ENCODE data around the gene GPRASP2. TPM values are rescaled to one million over a fixed set of nuclear protein-coding genes. Genes with fewer than 3 reads are reported as not detected.

Gene GPRASP2
- polyA plus RNA-seq, 3 donors: 0.23 to 0.66 (median 0.48) TPM

DNA sequence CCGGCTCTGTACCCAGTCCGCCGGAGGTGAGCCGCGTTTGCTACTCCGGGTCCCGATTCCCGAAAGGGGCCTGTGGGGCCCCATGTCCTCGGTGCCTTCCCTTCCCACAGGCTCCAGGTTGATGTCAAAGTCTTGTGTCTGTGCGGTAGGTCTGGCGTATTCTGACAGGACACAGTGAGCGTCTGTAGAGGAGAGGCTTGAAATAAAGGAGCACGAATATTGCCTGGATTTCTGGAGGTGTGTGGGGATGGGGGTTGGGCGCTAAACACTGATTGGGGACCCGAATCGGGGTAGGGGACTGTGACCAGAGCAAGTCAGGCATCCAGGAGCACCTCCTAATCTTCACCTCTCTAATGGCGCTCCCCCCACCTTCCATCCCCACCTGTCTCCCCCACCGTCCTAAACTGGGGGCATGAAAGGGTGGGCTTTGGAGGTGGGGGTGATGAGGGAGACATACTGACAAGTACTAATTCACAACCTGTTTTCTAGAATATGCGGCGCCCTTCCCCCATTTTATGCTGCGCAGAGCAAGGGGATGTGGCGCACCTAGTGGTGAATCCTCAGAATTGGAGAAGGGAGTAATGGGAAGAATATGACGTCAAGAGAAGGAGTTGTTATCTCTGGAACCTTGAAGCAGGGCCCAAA is 855 bp downstream of the GPRASP2 start:
- Histone ChIP-seq H3K36me3 (replicated peaks in 1 of 2; ENCODE audit: control insufficient read depth in 1 of 2, insufficient read depth in 2 of 2, low read length in 2 of 2) (no peaks in the 10 kb centered on the region), H3K9me3 (replicated peaks in 1 of 2; ENCODE audit: control insufficient read depth in 1 of 2, insufficient read depth in 1 of 2, low read length in 2 of 2) (no peaks in the 10 kb centered on the region), H3K4me2 (replicated peaks; ENCODE audit: extremely low read depth, low read length, poor library complexity, severe bottlenecking) (peak overlapping the region; percentile 68), H3K9ac (ENCODE audit: insufficient read depth, low read length, poor library complexity, severe bottlenecking) (peak overlapping the region; percentile 21), H3K27ac (ENCODE audit: low read depth in 1 of 2, low read length in 2 of 2) (no peak overlapping the region), H3K27me3 (ENCODE audit: control insufficient read depth in 2 of 2, insufficient read depth in 2 of 2, low read length in 2 of 2) (peaks cover 7 to 34% of the 10 kb centered on the region in 2 donors), H3K4me3 (replicated peaks in 1 of 3; ENCODE audit: low read depth in 2 of 3, low read length in 3 of 3) (peak overlapping the region; percentile 17 to 58 (median 23)), H3K79me2 (ENCODE audit: insufficient read depth, low read length) (no peaks in the 10 kb centered on the region), H2AFZ (ENCODE audit: insufficient read depth, low read depth, low read length, poor library complexity, severe bottlenecking) (peak overlapping the region; percentile 67), H3K4me1 (ENCODE audit: control insufficient read depth in 1 of 2, insufficient read depth in 2 of 2, low read length in 2 of 2) (peaks cover 4 to 12% of the 10 kb centered on the region in 2 donors), H4K20me1 (ENCODE audit: insufficient read depth, low read length) (no peaks in the 10 kb centered on the region)
- peaks cover 0 to 18% (median 3%) of the 10 kb centered on the region in 7 donors for H3K9me3 Mint-ChIP-seq
- WGBS (ENCODE audit: insufficient coverage): 0% methylated on average over 1 of the region's 23 CpGs
- H3K27me3 Mint-ChIP-seq (ENCODE audit: low read depth in 3 of 3): peaks cover 25 to 41% (median 32%) of the 10 kb centered on the region in 3 donors
- intact Hi-C loops (cut with micrococcal nuclease): no loop called here
- no peak overlapping the region for H3K27ac Mint-ChIP-seq
- peak overlapping the region; percentile 73 to 90 for H3K4me3 Mint-ChIP-seq
- TF ChIP-seq, protein P1, sequence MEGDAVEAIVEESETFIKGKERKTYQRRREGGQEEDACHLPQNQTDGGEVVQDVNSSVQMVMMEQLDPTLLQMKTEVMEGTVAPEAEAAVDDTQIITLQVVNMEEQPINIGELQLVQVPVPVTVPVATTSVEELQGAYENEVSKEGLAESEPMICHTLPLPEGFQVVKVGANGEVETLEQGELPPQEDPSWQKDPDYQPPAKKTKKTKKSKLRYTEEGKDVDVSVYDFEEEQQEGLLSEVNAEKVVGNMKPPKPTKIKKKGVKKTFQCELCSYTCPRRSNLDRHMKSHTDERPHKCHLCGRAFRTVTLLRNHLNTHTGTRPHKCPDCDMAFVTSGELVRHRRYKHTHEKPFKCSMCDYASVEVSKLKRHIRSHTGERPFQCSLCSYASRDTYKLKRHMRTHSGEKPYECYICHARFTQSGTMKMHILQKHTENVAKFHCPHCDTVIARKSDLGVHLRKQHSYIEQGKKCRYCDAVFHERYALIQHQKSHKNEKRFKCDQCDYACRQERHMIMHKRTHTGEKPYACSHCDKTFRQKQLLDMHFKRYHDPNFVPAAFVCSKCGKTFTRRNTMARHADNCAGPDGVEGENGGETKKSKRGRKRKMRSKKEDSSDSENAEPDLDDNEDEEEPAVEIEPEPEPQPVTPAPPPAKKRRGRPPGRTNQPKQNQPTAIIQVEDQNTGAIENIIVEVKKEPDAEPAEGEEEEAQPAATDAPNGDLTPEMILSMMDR (IDR thresholded peaks at IDR 0.05): peak; percentile 39
- peaks cover 7% of the 10 kb centered on the region for H3K4me1 Mint-ChIP-seq
- DNase-seq: peak in 1 of 3 donors; percentile 5
- no peaks in the 10 kb centered on the region for H3K36me3 Mint-ChIP-seq

DNA sequence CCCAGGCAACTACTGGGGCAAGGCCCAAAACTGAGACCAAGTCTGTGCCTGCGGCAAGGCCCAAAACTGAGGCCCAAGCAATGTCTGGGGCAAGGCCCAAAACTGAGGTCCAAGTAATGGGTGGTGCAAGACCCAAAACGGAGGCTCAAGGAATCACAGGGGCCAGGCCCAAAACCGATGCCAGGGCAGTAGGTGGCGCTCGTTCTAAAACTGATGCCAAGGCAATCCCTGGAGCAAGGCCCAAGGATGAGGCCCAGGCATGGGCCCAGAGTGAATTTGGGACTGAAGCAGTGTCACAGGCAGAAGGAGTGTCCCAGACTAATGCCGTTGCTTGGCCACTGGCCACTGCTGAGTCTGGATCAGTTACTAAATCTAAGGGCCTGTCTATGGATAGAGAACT is 2.7 kb downstream of the GPRASP2 start:
- no peaks in the 10 kb centered on the region for H3K79me2 ChIP-seq (ENCODE audit: insufficient read depth, low read length)
- no peak for DNase-seq
- peaks cover 7 to 31% of the 10 kb centered on the region in 2 donors for H3K27me3 ChIP-seq (ENCODE audit: control insufficient read depth in 2 of 2, insufficient read depth in 2 of 2, low read length in 2 of 2)
- peaks cover 4 to 12% of the 10 kb centered on the region in 2 donors for H3K4me1 ChIP-seq (ENCODE audit: control insufficient read depth in 1 of 2, insufficient read depth in 2 of 2, low read length in 2 of 2)
- no peaks in the 10 kb centered on the region for H4K20me1 ChIP-seq (ENCODE audit: insufficient read depth, low read length)
- intact Hi-C loops (cut with micrococcal nuclease): no loop called here
- no CpG with 5 or more reads among the region's 6 CpGs for WGBS (ENCODE audit: insufficient coverage)
- Mint-ChIP-seq H3K4me1 (peaks cover 7% of the 10 kb centered on the region), H3K36me3 (no peaks in the 10 kb centered on the region), H3K27me3 (ENCODE audit: low read depth in 3 of 3) (peaks cover 20 to 36% (median 29%) of the 10 kb centered on the region in 3 donors), H3K27ac (no peak overlapping the region), H3K4me3 (no peak overlapping the region), H3K9me3 (peaks cover 0 to 17% (median 3%) of the 10 kb centered on the region in 7 donors)
- H3K4me2 ChIP-seq (replicated peaks; ENCODE audit: extremely low read depth, low read length, poor library complexity, severe bottlenecking): no peak overlapping the region
- no peak overlapping the region for H2AFZ ChIP-seq (ENCODE audit: insufficient read depth, low read depth, low read length, poor library complexity, severe bottlenecking)
- no peaks in the 10 kb centered on the region for H3K9me3 ChIP-seq (replicated peaks in 1 of 2; ENCODE audit: control insufficient read depth in 1 of 2, insufficient read depth in 1 of 2, low read length in 2 of 2)
- no peak overlapping the region for H3K4me3 ChIP-seq (replicated peaks in 1 of 3; ENCODE audit: low read depth in 2 of 3, low read length in 3 of 3)
- no peaks in the 10 kb centered on the region for H3K36me3 ChIP-seq (replicated peaks in 1 of 2; ENCODE audit: control insufficient read depth in 1 of 2, insufficient read depth in 2 of 2, low read length in 2 of 2)
- no peak overlapping the region for H3K9ac ChIP-seq (ENCODE audit: insufficient read depth, low read length, poor library complexity, severe bottlenecking)
- H3K27ac ChIP-seq (ENCODE audit: low read depth in 1 of 2, low read length in 2 of 2): no peak overlapping the region
- TF ChIP-seq, protein P1 (IDR thresholded peaks at IDR 0.05): no peak

Data from CD14-positive monocyte (primary cell).